A549 (cell line): Measurements from ENCODE around the gene MORC2. TPM values are rescaled to one million over a fixed set of nuclear protein-coding genes. Genes with fewer than 3 reads are reported as not detected.

Experiments used
- ATAC-seq, 2 experiments: fragments of 200-7000 bp in 1 of 2; fragments of >200 bp in 1 of 2; cut with Nextera tagmentation in 1 of 2; cut with Tn5 transposase in 1 of 2; 3 replicates each; pipeline versions ENCODE4 v1.8.0 to v1.9.1; 2018 to 2020; ENCODE audit warnings: mild to moderate bottlenecking in 1 of 2, moderate library complexity in 1 of 2
- CTCF ChIA-PET: fragments of 300-600 bp; sonication (Branson Sonifier 250); formaldehyde crosslinking; extraction: SDS; loops from one replicate; lab custom pipeline; 2021; ENCODE audit warnings: antibody characterized with exemption, inconsistent platforms; lab: Yijun Ruan, JAX
- POLR2A ChIA-PET: fragments of 350-600 bp; formaldehyde crosslinking; extraction: SDS; loops from one replicate; lab custom pipeline; 2021; ENCODE audit warnings: antibody characterized with exemption, inconsistent platforms; lab: Yijun Ruan, JAX
- DNase-seq, 2 experiments: peaks; one replicate each; pipeline versions ENCODE4 v3.0.0 to v3.0.0-alpha.2; 2011 to 2016; ENCODE audit warnings: low read depth in 1 of 2, low spot score in 1 of 2
- FAIRE-seq: peaks from 2 replicates; lab custom pipeline; 2011; peaks lifted over from hg19 to GRCh38; lab: Jason Lieb, UNC
- H3K27ac ChIP-seq, 2 experiments: fragments of >200 bp; sonication (Bioruptor Twin); formaldehyde crosslinking; 3 replicates each; pipeline ENCODE4 v1.5.1; 2016 to 2017
- H3K4me1 ChIP-seq: fragments of >200 bp; sonication (Bioruptor Twin); formaldehyde crosslinking; 3 replicates; pipeline ENCODE4 v1.6.1; 2016
- H3K4me2 ChIP-seq: fragments of >200 bp; sonication (Bioruptor Twin); formaldehyde crosslinking; 3 replicates; pipeline ENCODE4 v1.6.1; 2016
- H3K4me3 ChIP-seq: fragments of >200 bp; sonication (Bioruptor Twin); formaldehyde crosslinking; 3 replicates; pipeline ENCODE4 v1.5.1; 2016
- H3K9me3 ChIP-seq: fragments of >200 bp; sonication (Bioruptor Twin); formaldehyde crosslinking; 3 replicates; pipeline ENCODE4 v1.6.1; 2016
- BCL3 ChIP-seq: fragments of >200 bp; sonication (Bioruptor Twin); formaldehyde crosslinking; IDR thresholded peaks from 3 replicates; pipeline ENCODE4 v1.6.1; 2016
- CBX8 ChIP-seq: fragments of 200-600 bp; sonication (generic); IDR thresholded peaks from 2 replicates; pipeline ENCODE4 v1.6.1; 2016
- E2F6 ChIP-seq: IDR thresholded peaks from 2 replicates; pipeline ENCODE4 v1.6.1; 2012; ENCODE audit warnings: low read depth, borderline replicate concordance
- EHF ChIP-seq: fragments of 250-450 bp; sonication (Bioruptor Pico); IDR thresholded peaks from 2 replicates; pipeline ENCODE4 v1.5.0; 2020; ENCODE audit warnings: mild to moderate bottlenecking
- FOSB ChIP-seq: fragments of 250-450 bp; sonication (Bioruptor Pico); IDR thresholded peaks from 2 replicates; pipeline ENCODE4 v1.5.0; 2020; ENCODE audit warnings: mild to moderate bottlenecking, moderate library complexity
- FOXS1 ChIP-seq: fragments of 250-450 bp; sonication (Bioruptor Pico); IDR thresholded peaks from 2 replicates; pipeline ENCODE4 v1.5.0; 2020; ENCODE audit warnings: mild to moderate bottlenecking, moderate library complexity
- GATA3 ChIP-seq: IDR thresholded peaks from 2 replicates; pipeline ENCODE4 v1.6.1; 2012; ENCODE audit warnings: borderline replicate concordance
- HES2 ChIP-seq: fragments of >200 bp; sonication (Bioruptor Twin); formaldehyde crosslinking; IDR thresholded peaks from 2 replicates; pipeline ENCODE4 v1.6.1; 2016
- HOXA7 ChIP-seq: fragments of 250-450 bp; sonication (Bioruptor Pico); IDR thresholded peaks from 2 replicates; pipeline ENCODE4 v1.5.0; 2020; ENCODE audit warnings: mild to moderate bottlenecking, moderate library complexity
- HOXB13 ChIP-seq: fragments of 250-450 bp; sonication (Bioruptor Pico); IDR thresholded peaks from 2 replicates; pipeline ENCODE4 v1.5.0; 2020; ENCODE audit warnings: low read depth, mild to moderate bottlenecking, moderate library complexity
- JUNB ChIP-seq: fragments of >200 bp; sonication (Bioruptor Twin); formaldehyde crosslinking; IDR thresholded peaks from 2 replicates; pipeline ENCODE4 v1.6.1; 2016
- MYC ChIP-seq: IDR thresholded peaks from 2 replicates; pipeline ENCODE4 v1.6.1; 2012; ENCODE audit warnings: mild to moderate bottlenecking, inconsistent platforms, low read length, improper control_type of control experiment, borderline replicate concordance
- NFE2L2 ChIP-seq: fragments of 150-350 bp; conservative IDR thresholded peaks from 2 replicates; pipeline ENCODE4 v1.6.1; 2014; ENCODE audit warnings: low read length
- NPAS2 ChIP-seq: fragments of 250-450 bp; sonication (Bioruptor Pico); IDR thresholded peaks from 2 replicates; pipeline ENCODE4 v1.8.0; 2022; ENCODE audit warnings: mild to moderate bottlenecking, moderate library complexity, borderline replicate concordance
- NR3C1 ChIP-seq: fragments of >200 bp; sonication (Bioruptor Twin); formaldehyde crosslinking; IDR thresholded peaks from 3 replicates; pipeline ENCODE4 v1.6.1; 2017
- PBX3 ChIP-seq: IDR thresholded peaks from 2 replicates; pipeline ENCODE4 v1.6.1; 2012
- REST ChIP-seq: fragments of 200-600 bp; sonication (generic); IDR thresholded peaks from 2 replicates; pipeline ENCODE4 v1.6.1; 2016; ENCODE audit warnings: antibody characterized with exemption, mild to moderate bottlenecking, moderate library complexity
- RFX5 ChIP-seq: fragments of 450-650 bp; IDR thresholded peaks from 2 replicates; pipeline ENCODE4 v1.7.1; 2014; ENCODE audit warnings: antibody characterized with exemption, mild to moderate bottlenecking, moderate library complexity
- RNF2 ChIP-seq: fragments of 200-600 bp; sonication (generic); IDR thresholded peaks from 2 replicates; pipeline ENCODE4 v1.6.1; 2016; ENCODE audit warnings: low read depth, mild to moderate bottlenecking, antibody characterized with exemption, moderate library complexity, borderline replicate concordance
- SMC3 ChIP-seq: fragments of >200 bp; sonication (Bioruptor Twin); formaldehyde crosslinking; IDR thresholded peaks from 3 replicates; pipeline ENCODE4 v1.6.1; 2018; ENCODE audit warnings: inconsistent platforms
- SREBF2 ChIP-seq: fragments of 450-650 bp; IDR thresholded peaks from 2 replicates; pipeline ENCODE4 v1.6.1; 2014; ENCODE audit warnings: mild to moderate bottlenecking, moderate library complexity
- TP53 ChIP-seq: fragments of 250-450 bp; sonication (Bioruptor Pico); IDR thresholded peaks from 2 replicates; pipeline ENCODE4 v1.5.0; 2021; ENCODE audit warnings: mild to moderate bottlenecking, moderate library complexity
- WGBS: methylation state at CpG from one replicate; pipeline ENCODE4 v1.1.6; 2017; ENCODE audit errors: missing lambda C conversion rate; 5-methylcytosine and 5-hydroxymethylcytosine counted together
- polyA plus RNA-seq, 4 experiments: library from polyadenylated mRNA; depleted of rRNA in 3 of 4; stranded (reverse); fragments of >200 nt; fragmentation: RNase III in 1 of 4; extraction: RNeasy Plus Mini Kit Qiagen cat#74134 plus additional on column Dnase treatment in 1 of 4; gene quantifications; 2 replicates in 3 of 4; 3 replicates in 1 of 4; pipeline ENCODE4 v1.2.3, GENCODE V29; 2011 to 2017
- TF ChIP-seq, protein P1 (sequence below): fragments of 250-450 bp; sonication (Bioruptor Pico); IDR thresholded peaks from 2 replicates; pipeline ENCODE4 v1.5.0; 2020; ENCODE audit warnings: low read depth, mild to moderate bottlenecking, moderate library complexity

The MORC2 gene
- polyA plus RNA-seq, 2 of the 4 experiments (the other 2 are of a cell fraction), result 14.8 to 16.0 TPM

DNA sequence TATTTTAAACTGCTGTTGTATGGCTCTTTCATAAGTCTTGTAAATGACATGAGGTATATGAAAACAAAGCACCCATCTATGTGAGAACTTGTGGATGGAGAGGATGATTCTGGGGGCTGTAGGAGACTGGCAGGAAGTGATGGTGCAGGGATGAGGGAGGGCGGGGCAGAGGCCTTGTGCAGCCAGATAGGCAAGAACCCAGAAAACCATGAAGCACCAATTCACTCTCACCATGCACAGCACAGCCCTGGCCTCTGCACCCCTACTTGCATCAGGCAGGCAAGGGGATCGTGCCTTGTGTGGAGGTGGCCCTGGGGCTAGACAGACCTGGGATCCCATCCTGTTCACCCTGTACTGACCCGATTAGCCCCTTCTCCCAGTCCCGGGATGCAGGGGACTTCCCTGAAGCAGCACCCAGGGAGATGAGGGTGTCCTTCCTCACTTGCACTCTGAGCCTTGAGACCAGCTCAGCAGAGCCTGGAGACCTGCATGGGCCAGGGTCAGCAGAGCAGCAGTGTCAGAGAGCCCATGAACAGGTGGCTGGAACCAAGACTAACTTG lies 85.5 kb downstream of the MORC2 start:
- Histone ChIP-seq H3K4me3 (no peak overlapping the region), H3K9me3 (no peaks in the 10 kb centered on the region), H3K27ac (peak overlapping the region in 1 of 2 experiments; percentile 71; a peak in 2 of 6 replicates), H3K4me2 (no peak overlapping the region), H3K4me1 (peaks cover 15% of the 10 kb centered on the region)
- DNase-seq (no peak), FAIRE-seq (no peak), ATAC-seq (no peak)
- ChIA-PET CTCF (no interaction called here), POLR2A (no interaction called here)
- TF ChIP-seq NPAS2 (no peak), E2F6 (no peak), REST (no peak), SREBF2 (no peak), HES2 (no peak), RNF2 (no peak), JUNB (no peak), TP53 (no peak), FOXS1 (CRISPR knock-in tag) (no peak), RFX5 (no peak), NR3C1 (no peak), CBX8 (no peak), BCL3 (no peak), SMC3 (no peak), FOSB (CRISPR knock-in tag) (no peak), HOXA7 (CRISPR knock-in tag) (no peak), HOXB13 (CRISPR knock-in tag) (no peak)
- TF ChIP-seq, protein P1, sequence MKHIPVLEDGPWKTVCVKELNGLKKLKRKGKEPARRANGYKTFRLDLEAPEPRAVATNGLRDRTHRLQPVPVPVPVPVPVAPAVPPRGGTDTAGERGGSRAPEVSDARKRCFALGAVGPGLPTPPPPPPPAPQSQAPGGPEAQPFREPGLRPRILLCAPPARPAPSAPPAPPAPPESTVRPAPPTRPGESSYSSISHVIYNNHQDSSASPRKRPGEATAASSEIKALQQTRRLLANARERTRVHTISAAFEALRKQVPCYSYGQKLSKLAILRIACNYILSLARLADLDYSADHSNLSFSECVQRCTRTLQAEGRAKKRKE (CRISPR knock-in tag), result no peak
- WGBS, result 88% methylated on average over 4 of the region's 4 CpGs

- no peak for TF ChIP-seq PBX3
- no peak for TF ChIP-seq EHF (CRISPR knock-in tag)
- no peak for TF ChIP-seq GATA3
- TF ChIP-seq MYC, result no peak
- TF ChIP-seq RFX5, result no peak
- TF ChIP-seq NPAS2, result no peak
- TF ChIP-seq NFE2L2, result no peak
- Histone ChIP-seq H3K27ac (peak overlapping the region; percentile 30 to 71; a peak in 4 of 6 replicates), H3K4me2 (peak overlapping the region; percentile 21; the same call in 1 of the 3 replicates), H3K4me1 (peaks cover 15% of the 10 kb centered on the region), H3K4me3 (no peak overlapping the region), H3K9me3 (no peaks in the 10 kb centered on the region)
- DNase-seq, result no peak
- no peak for FAIRE-seq
- POLR2A ChIA-PET, result no interaction called here
- ATAC-seq, result no peak
- WGBS, result 83% methylated on average over 4 of the region's 6 CpGs
- CTCF ChIA-PET, result interaction anchor here (1.4 kb wide), 1 partner anchor 38 kb away, joined by 5 read pairs; no protein-coding TSS in a partner anchor
Observed at GRCh38 chr22:30882184-30882717, 86.3 kb downstream of the MORC2 start.
